GM19468 (cell line): ENCODE data around the gene RMC1.

Experiments
- ATAC-seq: cut with Tn5 transposase; IDR thresholded peaks from one replicate; pipeline ENCODE4 v1.9.1; 2021; ENCODE audit warnings: mild to moderate bottlenecking, moderate library complexity, moderate number of reproducible peaks; ENCODE audit not compliant: unreplicated experiment; ENCODE audit errors: extremely low read depth

Gene RMC1

GRCh38 chr18:23528580-23529472 lies 25.5 kb downstream of the RMC1 start:
- no peak for ATAC-seq

- ATAC-seq, result no peak
Measured at GRCh38 chr18:23529604-23530003, 26.3 kb downstream of the RMC1 start.

- no peak for ATAC-seq
Measured at GRCh38 chr18:23530195-23530594, 26.9 kb downstream of the RMC1 start.

GRCh38 chr18:23531912-23532311 lies 28.6 kb downstream of the RMC1 start:
- ATAC-seq, result no peak

- no peak for ATAC-seq
Measured at GRCh38 chr18:23532848-23533247, 29.5 kb downstream of the RMC1 start.

GRCh38 chr18:23534276-23534675 lies 31.0 kb downstream of the RMC1 start:
- no peak for ATAC-seq

GRCh38 chr18:23536204-23536603 lies 32.9 kb downstream of the RMC1 start:
- ATAC-seq, result no peak

- ATAC-seq, result no peak
Measured at GRCh38 chr18:23537274-23537673, 34.0 kb downstream of the RMC1 start.

- ATAC-seq, result no peak
Measured at GRCh38 chr18:23538001-23538400, 34.7 kb downstream of the RMC1 start.

- ATAC-seq, result no peak
Measured at GRCh38 chr18:23538870-23539269, 35.6 kb downstream of the RMC1 start.

- ATAC-seq, result no peak
Measured at GRCh38 chr18:23539296-23539695, 36.0 kb downstream of the RMC1 start.

- ATAC-seq, result no peak
Measured at GRCh38 chr18:23539911-23540525, 36.7 kb downstream of the RMC1 start.

GRCh38 chr18:23540867-23541266 lies 37.6 kb downstream of the RMC1 start:
- ATAC-seq, result no peak

- no peak for ATAC-seq
Measured at GRCh38 chr18:23541349-23542093, 38.2 kb downstream of the RMC1 start.

GRCh38 chr18:23542461-23542860 lies 39.1 kb downstream of the RMC1 start:
- ATAC-seq, result no peak

GRCh38 chr18:23545247-23545789 lies 42.0 kb downstream of the RMC1 start:
- ATAC-seq, result no peak

- no peak for ATAC-seq
Measured at GRCh38 chr18:23547306-23547705, 44.0 kb downstream of the RMC1 start.

- no peak for ATAC-seq
Measured at GRCh38 chr18:23547846-23548245, 44.5 kb downstream of the RMC1 start.

GRCh38 chr18:23548275-23548674 lies 45.0 kb downstream of the RMC1 start:
- no peak for ATAC-seq

GRCh38 chr18:23548719-23549118 lies 45.4 kb downstream of the RMC1 start:
- no peak for ATAC-seq

- ATAC-seq, result no peak
Measured at GRCh38 chr18:23550898-23551297, 47.6 kb downstream of the RMC1 start.
